H9 (cell line): ENCODE results near the gene TARBP1. TPM values are rescaled to one million over a fixed set of nuclear protein-coding genes. Genes with fewer than 3 reads are reported as not detected.

ENCODE experiments used
- DNase-seq: peaks from one replicate; pipeline ENCODE4 v3.0.0-alpha.2; 2017
- H2AFZ ChIP-seq: one replicate; pipeline ENCODE4 v1.6.1; 2013; ENCODE audit warnings: mild to moderate bottlenecking, low read length, control low read depth, moderate library complexity
- H2AK5ac ChIP-seq: 2 replicates; pipeline ENCODE4 v1.6.1; 2013; ENCODE audit warnings: low read length, control low read depth, mixed read lengths; ENCODE audit not compliant: insufficient read length
- H2BK120ac ChIP-seq: one replicate; pipeline ENCODE4 v1.6.1; 2013; ENCODE audit warnings: low read depth, mild to moderate bottlenecking, low read length, control low read depth, inconsistent platforms; ENCODE audit not compliant: poor library complexity, severe bottlenecking
- H2BK12ac ChIP-seq: 2 replicates; pipeline ENCODE4 v1.6.1; 2013; ENCODE audit warnings: low read length, control low read depth, mixed read lengths, low read depth; ENCODE audit not compliant: insufficient read length
- H2BK15ac ChIP-seq: 2 replicates; pipeline ENCODE4 v1.6.1; 2013; ENCODE audit warnings: low read depth, low read length, control low read depth
- H2BK20ac ChIP-seq: one replicate; pipeline ENCODE4 v1.6.1; 2013; ENCODE audit warnings: low read depth, mild to moderate bottlenecking, low read length, control low read depth, inconsistent platforms; ENCODE audit not compliant: poor library complexity, severe bottlenecking
- H2BK5ac ChIP-seq: 2 replicates; pipeline ENCODE4 v1.6.1; 2013; ENCODE audit warnings: low read length, control low read depth, mixed read lengths; ENCODE audit not compliant: insufficient read length
- H3K14ac ChIP-seq: 2 replicates; pipeline ENCODE4 v1.6.1; 2013; ENCODE audit warnings: low read length, control low read depth; ENCODE audit not compliant: insufficient read depth
- H3K18ac ChIP-seq: 2 replicates; pipeline ENCODE4 v1.6.1; 2013; ENCODE audit warnings: low read depth, mild to moderate bottlenecking, mixed read lengths, low read length, control low read depth; ENCODE audit not compliant: insufficient read length
- H3K23ac ChIP-seq: 2 replicates; pipeline ENCODE4 v1.6.1; 2013; ENCODE audit warnings: low read length, control low read depth, mixed read lengths, low read depth; ENCODE audit not compliant: insufficient read length
- H3K23me2 ChIP-seq: 2 replicates; pipeline ENCODE4 v1.6.1; 2013; ENCODE audit warnings: low read depth, mild to moderate bottlenecking, mixed read lengths, low read length, control low read depth; ENCODE audit not compliant: insufficient read length, poor library complexity, severe bottlenecking
- H3K27ac ChIP-seq: 2 replicates; pipeline ENCODE4 v1.5.1; 2013; ENCODE audit warnings: low read length, control low read depth, mixed read lengths, low read depth; ENCODE audit not compliant: insufficient read length
- H3K27me3 ChIP-seq: 2 replicates; pipeline ENCODE4 v1.6.1; 2013; ENCODE audit warnings: low read length, control low read depth, inconsistent platforms; ENCODE audit not compliant: insufficient read depth
- H3K4ac ChIP-seq: 2 replicates; pipeline ENCODE4 v1.6.1; 2013; ENCODE audit warnings: low read depth, mild to moderate bottlenecking, control low read depth, inconsistent platforms, low read length, moderate library complexity
- H3K4me1 ChIP-seq: 2 replicates; pipeline ENCODE4 v1.6.1; 2013; ENCODE audit warnings: low read length, control low read depth, inconsistent platforms; ENCODE audit not compliant: insufficient read depth
- H3K4me2 ChIP-seq: 2 replicates; pipeline ENCODE4 v1.6.1; 2013; ENCODE audit warnings: low read length, control low read depth, mixed read lengths; ENCODE audit not compliant: insufficient read length, insufficient read depth
- H3K56ac ChIP-seq: 2 replicates; pipeline ENCODE4 v1.6.1; 2013; ENCODE audit warnings: low read depth, mild to moderate bottlenecking, mixed read lengths, low read length, control low read depth; ENCODE audit not compliant: insufficient read length
- H3K79me1 ChIP-seq: 2 replicates; pipeline ENCODE4 v1.6.1; 2013; ENCODE audit warnings: low read depth, mild to moderate bottlenecking, moderate library complexity, low read length, control low read depth, inconsistent platforms; ENCODE audit not compliant: insufficient read depth, poor library complexity, severe bottlenecking
- H3K79me2 ChIP-seq: 2 replicates; pipeline ENCODE4 v1.6.1; 2013; ENCODE audit warnings: low read length, control low read depth, inconsistent platforms; ENCODE audit not compliant: insufficient read depth
- H3K9ac ChIP-seq: 2 replicates; pipeline ENCODE4 v1.6.1; 2013; ENCODE audit warnings: low read length, control low read depth, mixed read lengths; ENCODE audit not compliant: insufficient read length; ENCODE audit errors: extremely low read depth
- H3K9me3 ChIP-seq: one replicate; pipeline ENCODE4 v1.6.1; 2013; ENCODE audit warnings: low read depth, low read length, inconsistent platforms; ENCODE audit not compliant: control insufficient read depth
- H3T11ph ChIP-seq: one replicate; pipeline ENCODE4 v1.6.1; 2013; ENCODE audit warnings: mild to moderate bottlenecking, low read length, control low read depth, inconsistent platforms
- H4K20me1 ChIP-seq: one replicate; pipeline ENCODE4 v1.6.1; 2013; ENCODE audit not compliant: control insufficient read depth, insufficient read length, insufficient read depth
- H4K5ac ChIP-seq: 2 replicates; pipeline ENCODE4 v1.6.1; 2013; ENCODE audit warnings: low read depth, mild to moderate bottlenecking, mixed read lengths, low read length, control low read depth; ENCODE audit not compliant: insufficient read length
- H4K8ac ChIP-seq: replicated peaks from 2 replicates; pipeline ENCODE4 v1.6.1; 2013; ENCODE audit warnings: low read length, control low read depth, mixed read lengths, low read depth; ENCODE audit not compliant: insufficient read length
- H4K91ac ChIP-seq: 2 replicates; pipeline ENCODE4 v1.6.1; 2013; ENCODE audit warnings: low read depth, mild to moderate bottlenecking, moderate library complexity, mixed read lengths, low read length, control low read depth; ENCODE audit not compliant: insufficient read length
- H3K27ac Mint-ChIP-seq, 3 experiments: 2 replicates in 2 of 3; 3 replicates in 1 of 3; pipeline ENCODE4 v1.8.0; 2020 to 2021; ENCODE audit warnings: mixed read lengths in 3 of 3, mild to moderate bottlenecking in 1 of 3, moderate library complexity in 1 of 3
- H3K27me3 Mint-ChIP-seq: 2 replicates; pipeline ENCODE4 v1.8.0; 2021; ENCODE audit warnings: low read depth, mild to moderate bottlenecking, moderate library complexity, mixed read lengths
- H3K36me3 Mint-ChIP-seq, 3 experiments: 2 replicates in 2 of 3; 3 replicates in 1 of 3; pipeline ENCODE4 v1.8.0; 2020 to 2021; ENCODE audit warnings: low read depth in 3 of 3, mixed read lengths in 3 of 3; ENCODE audit not compliant: insufficient read depth in 1 of 3
- H3K4me1 Mint-ChIP-seq, 2 experiments: 2 replicates each; pipeline ENCODE4 v1.8.0; 2020; ENCODE audit warnings: mixed read lengths in 2 of 2
- H3K4me3 Mint-ChIP-seq, 2 experiments: 2 replicates in 1 of 2; 3 replicates in 1 of 2; pipeline ENCODE4 v1.8.0; 2020 to 2021; ENCODE audit warnings: mild to moderate bottlenecking in 2 of 2, mixed read lengths in 2 of 2, moderate library complexity in 1 of 2
- H3K9me3 Mint-ChIP-seq, 2 experiments: 2 replicates in 1 of 2; 3 replicates in 1 of 2; pipeline ENCODE4 v1.8.0; 2020; ENCODE audit warnings: mild to moderate bottlenecking in 2 of 2, mixed read lengths in 2 of 2, moderate library complexity in 1 of 2
- WGBS: extraction: QIAGEN DNeasy Blood & Tissue Kit; methylation state at CpG from one replicate; pipeline ENCODE4 v1.1.7; 2013; ENCODE audit warnings: missing lambda C conversion rate, low lambda C conversion rate, mixed read lengths; ENCODE audit not compliant: insufficient read length; ENCODE audit errors: extremely low coverage; 5-methylcytosine and 5-hydroxymethylcytosine counted together
- total RNA-seq: library from RNA; stranded (reverse); gene quantifications from 2 replicates; pipeline ENCODE4 v1.2.1, GENCODE V29; 2021
- TF ChIP-seq, protein P1 (sequence below): fragments of 200-600 bp; sonication (generic); conservative IDR thresholded peaks from 3 replicates; pipeline ENCODE4 v1.8.0; 2021; ENCODE audit warnings: antibody characterized with exemption, mild to moderate bottlenecking

Gene TARBP1
- total RNA-seq, 1 experiment from 2014 or later = 20.2 TPM

- H4K5ac ChIP-seq = no peak overlapping the region
- no peak for DNase-seq
- H2AFZ ChIP-seq = no peak overlapping the region
- no peaks in the 10 kb centered on the region for H3K4me1 ChIP-seq
- no peaks in the 10 kb centered on the region for H3K79me1 ChIP-seq
- H3K36me3 Mint-ChIP-seq = peaks cover 3 to 24% (median 22%) of the 10 kb centered on the region in 3 experiments; a peak in 5 of 7 replicates
- TF ChIP-seq, protein P1, sequence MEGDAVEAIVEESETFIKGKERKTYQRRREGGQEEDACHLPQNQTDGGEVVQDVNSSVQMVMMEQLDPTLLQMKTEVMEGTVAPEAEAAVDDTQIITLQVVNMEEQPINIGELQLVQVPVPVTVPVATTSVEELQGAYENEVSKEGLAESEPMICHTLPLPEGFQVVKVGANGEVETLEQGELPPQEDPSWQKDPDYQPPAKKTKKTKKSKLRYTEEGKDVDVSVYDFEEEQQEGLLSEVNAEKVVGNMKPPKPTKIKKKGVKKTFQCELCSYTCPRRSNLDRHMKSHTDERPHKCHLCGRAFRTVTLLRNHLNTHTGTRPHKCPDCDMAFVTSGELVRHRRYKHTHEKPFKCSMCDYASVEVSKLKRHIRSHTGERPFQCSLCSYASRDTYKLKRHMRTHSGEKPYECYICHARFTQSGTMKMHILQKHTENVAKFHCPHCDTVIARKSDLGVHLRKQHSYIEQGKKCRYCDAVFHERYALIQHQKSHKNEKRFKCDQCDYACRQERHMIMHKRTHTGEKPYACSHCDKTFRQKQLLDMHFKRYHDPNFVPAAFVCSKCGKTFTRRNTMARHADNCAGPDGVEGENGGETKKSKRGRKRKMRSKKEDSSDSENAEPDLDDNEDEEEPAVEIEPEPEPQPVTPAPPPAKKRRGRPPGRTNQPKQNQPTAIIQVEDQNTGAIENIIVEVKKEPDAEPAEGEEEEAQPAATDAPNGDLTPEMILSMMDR = no peak
- H3K4me3 Mint-ChIP-seq = no peak overlapping the region
- no peak overlapping the region for H2BK15ac ChIP-seq
- H3K27ac Mint-ChIP-seq = no peak overlapping the region; a peak in 1 of 7 replicates
- H4K8ac ChIP-seq = no peak overlapping the region
- H2BK20ac ChIP-seq = no peak overlapping the region
- H3K23ac ChIP-seq = no peak overlapping the region
- no peak overlapping the region for H2BK5ac ChIP-seq
- H2AK5ac ChIP-seq = no peak overlapping the region
- no CpG with 5 or more reads among the region's 6 CpGs for WGBS
- no peaks in the 10 kb centered on the region for H3K79me2 ChIP-seq
- H2BK12ac ChIP-seq = no peak overlapping the region
- no peak overlapping the region for H3K27ac ChIP-seq
- no peaks in the 10 kb centered on the region for H3K27me3 Mint-ChIP-seq
- no peak overlapping the region for H3K18ac ChIP-seq
- no peaks in the 10 kb centered on the region for H3K4me1 Mint-ChIP-seq
- H2BK120ac ChIP-seq = no peak overlapping the region
- H3K9me3 ChIP-seq = no peaks in the 10 kb centered on the region
- H3K27me3 ChIP-seq = no peaks in the 10 kb centered on the region
- H3K9me3 Mint-ChIP-seq = no peaks in the 10 kb centered on the region
- no peak overlapping the region for H3K4ac ChIP-seq
- H3K56ac ChIP-seq = no peak overlapping the region
- H3K4me2 ChIP-seq = no peak overlapping the region
- H4K91ac ChIP-seq = no peak overlapping the region
- H3K14ac ChIP-seq = no peak overlapping the region
- H3T11ph ChIP-seq = no peak overlapping the region
- no peaks in the 10 kb centered on the region for H3K23me2 ChIP-seq
- H3K9ac ChIP-seq = no peak overlapping the region
- H4K20me1 ChIP-seq = no peaks in the 10 kb centered on the region
These were observed 90.9 kb downstream of the TARBP1 start for GRCh38 chr1:234388094-234388493.
